HG02840 (cell line): ENCODE data around the gene ANO4.

Experiments used
- ATAC-seq: cut with Tn5 transposase; IDR thresholded peaks from one replicate; pipeline ENCODE4 v1.9.1; 2021; ENCODE audit warnings: mild to moderate bottlenecking, moderate library complexity, moderate number of reproducible peaks; ENCODE audit not compliant: unreplicated experiment, low FRiP score

The ANO4 gene

DNA sequence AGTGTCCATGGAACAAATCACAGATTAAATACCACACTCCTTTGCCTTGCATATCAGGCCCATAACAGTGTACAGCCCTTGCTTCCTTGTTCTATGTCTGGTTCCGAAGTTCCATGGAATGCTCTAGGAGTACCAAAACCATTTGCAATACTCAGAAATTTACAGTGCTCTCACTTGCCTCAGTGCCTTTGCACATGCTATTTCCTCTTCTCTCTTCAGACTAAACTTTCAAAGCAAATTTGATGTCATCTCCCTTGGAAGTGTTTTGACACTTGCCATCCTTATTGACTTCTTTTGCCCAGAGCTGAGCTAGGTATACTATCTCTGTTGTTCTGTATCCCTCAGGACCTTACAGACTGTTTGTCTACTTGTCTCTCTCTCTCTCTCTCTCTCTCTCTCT is 6.1 kb downstream of the ANO4 start:
- no peak for ATAC-seq

DNA sequence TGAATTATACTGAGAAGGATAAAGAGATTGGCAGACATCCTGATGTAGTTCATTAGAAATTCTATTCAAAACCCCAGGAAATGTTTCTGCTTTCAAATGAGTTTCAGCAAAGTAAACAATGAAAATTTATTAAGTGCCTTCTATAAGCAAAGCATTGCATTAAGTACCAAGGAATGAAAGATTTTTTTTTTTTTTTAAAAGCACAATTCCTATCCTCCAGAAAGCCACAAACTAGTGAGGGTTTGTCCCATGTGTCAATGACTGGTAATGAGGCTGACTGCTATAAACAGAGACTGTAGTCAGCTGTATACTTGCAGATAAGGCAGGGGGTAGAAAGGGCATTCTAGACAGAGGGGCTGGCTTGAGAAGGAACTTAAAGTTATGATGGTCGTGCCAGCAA is 6.7 kb downstream of the ANO4 start:
- ATAC-seq: no peak

DNA sequence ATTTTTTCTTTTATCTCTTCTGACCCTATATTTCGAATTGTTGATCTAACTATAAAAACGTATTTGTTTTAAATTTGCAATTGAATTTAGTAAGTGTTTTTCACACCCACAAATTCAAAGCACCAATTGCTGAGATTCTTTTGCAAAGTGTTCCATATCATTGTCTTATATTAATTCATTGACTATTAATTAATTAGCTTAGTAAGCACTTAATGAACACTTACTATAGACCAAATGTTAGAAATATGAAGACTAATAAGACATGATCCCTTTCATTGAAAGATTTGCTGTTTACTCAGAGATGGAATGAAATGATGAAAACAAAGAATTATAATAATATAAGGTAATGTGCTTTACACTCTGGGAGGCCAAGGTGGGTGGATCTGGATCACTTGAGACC is 14.2 kb downstream of the ANO4 start:
- ATAC-seq: no peak

DNA sequence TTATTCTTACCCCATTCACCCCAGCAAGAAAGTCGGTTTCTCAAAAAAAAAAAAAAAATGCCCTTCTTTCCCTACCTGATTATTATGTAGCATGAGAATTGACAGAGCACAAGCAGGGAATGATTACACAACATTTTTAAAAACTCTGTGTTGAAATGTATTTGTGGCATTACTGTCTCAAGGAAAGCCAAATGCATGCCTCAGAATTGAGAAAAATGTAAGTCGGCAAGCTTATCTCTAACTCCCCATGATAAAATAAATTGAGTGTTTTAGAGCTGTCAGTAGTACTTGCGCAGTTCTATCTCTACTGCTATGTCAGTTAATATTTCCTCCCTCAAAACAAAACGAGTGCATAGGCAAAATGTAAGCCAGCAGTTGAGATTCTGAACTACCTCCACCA is 25.7 kb downstream of the ANO4 start:
- ATAC-seq: no peak

DNA sequence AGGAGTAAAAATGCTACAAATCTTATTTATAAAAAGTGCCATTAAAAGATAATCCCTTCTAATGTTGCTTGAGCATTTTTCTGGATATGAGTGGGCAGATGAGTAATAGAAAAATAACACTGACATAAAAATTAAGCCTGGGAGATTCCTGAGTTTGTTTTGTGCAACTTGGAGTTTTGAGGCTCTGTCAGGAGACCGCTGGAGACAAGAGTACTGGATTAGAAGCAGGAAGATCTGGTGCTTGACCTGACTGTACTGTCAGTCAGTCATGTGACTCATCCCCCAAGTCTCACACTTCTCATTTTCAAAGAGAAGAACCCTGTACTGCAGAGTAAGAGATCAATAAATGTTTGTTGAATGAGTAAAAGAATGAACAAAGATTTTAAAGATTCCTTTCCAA is 29.4 kb downstream of the ANO4 start:
- no peak for ATAC-seq

DNA sequence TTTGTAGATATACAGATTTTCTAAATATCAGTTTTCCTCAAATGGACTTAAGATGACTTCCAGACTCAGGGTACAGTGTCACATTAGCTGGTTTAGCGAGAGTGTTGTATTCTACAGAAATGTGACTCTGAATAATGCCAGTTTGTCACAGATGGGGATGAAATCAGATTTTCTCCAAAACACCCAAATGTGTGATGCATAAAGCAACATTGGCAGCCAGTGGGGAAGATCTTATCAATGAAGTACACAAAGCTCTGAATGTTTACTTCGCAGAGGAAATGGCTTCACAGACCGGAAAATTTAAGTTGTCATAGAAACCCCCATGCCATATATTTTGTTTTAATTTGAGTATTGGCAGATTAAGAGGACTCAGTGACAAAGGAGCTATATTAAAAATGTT is 29.9 kb downstream of the ANO4 start:
- no peak for ATAC-seq

DNA sequence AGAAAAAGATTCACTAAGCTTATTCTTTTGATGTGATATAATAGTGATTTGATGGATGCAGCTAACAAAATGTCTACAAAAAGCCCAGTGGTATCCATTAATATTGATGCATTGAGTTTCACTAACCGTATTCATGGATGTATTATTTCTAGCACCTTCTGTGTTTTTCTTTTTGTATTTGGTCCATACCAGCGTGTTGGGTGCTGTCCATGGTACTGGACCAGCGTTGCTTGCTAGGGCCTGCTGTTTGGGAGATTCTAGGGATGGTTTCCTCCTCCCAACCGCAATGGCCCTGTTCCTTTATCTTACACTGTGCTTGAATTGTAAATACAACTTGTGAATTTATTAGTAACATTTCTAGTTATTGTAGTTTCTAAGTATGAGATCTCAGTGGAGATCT is 31.7 kb downstream of the ANO4 start:
- ATAC-seq: no peak

DNA sequence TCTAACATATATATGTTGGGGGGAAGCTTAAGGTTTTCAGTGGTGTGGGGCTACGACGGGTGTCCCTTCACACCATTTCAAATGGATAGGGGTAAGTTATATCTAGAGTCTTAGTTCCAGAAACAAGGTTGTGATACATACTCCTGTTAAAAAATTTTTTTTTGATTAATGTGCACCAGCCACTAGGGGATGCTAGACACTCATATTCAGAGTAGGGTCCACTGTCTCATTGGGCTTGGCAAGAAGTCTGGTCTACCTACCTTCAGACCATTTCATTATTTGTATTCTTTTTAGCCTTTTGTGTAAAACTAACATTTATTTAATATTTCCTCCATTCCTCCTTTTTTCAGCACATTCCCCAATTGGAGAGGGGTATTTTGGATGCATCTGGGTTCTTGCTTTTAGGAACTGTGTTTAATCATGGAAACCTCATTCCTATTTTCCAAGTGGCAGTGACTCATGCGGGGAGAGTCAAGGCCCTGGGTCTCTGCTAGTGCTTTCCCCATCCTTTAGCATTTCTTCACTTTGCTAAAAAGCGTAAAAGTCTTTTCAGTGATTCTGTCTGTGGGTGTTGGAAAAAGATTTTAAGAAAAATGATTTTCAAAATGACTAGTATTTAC is 33.4 kb downstream of the ANO4 start:
- ATAC-seq: no peak

DNA sequence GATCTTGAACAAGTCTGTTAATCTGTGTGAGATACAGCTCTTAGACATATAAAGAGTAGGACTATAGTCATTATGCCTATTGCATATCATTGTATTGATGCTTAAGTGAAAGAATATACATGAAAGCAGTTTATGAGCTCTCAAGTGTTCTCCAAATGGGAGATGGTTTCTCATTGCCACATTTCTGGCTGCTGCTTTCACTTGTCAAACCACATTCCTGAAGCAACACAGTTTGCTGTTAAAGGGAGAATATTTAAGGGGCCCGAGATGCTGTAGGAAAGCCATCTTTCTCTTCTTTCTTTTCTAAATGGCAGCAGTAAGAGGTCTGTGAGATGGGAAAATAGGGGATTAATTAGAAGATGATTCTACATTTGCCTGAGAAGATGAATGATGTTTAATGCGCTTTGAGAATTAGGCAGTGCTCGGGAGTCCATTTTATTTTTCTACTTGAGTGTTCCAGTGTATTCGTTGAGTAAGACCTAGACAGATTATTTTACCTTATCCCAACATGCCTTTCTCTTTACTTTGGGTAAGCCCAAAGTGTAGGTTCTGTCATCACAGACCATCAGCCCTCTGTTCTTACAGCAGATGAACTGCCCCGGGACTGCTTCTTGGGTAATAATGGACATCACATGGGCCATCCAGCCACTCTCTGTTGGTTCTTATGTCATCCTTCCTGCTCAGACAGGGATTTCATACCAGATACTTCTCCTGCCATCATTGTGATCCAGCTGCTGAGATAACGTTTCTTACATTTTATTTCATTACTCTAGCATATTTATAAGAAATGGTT is 35.6 kb downstream of the ANO4 start:
- ATAC-seq: no peak

DNA sequence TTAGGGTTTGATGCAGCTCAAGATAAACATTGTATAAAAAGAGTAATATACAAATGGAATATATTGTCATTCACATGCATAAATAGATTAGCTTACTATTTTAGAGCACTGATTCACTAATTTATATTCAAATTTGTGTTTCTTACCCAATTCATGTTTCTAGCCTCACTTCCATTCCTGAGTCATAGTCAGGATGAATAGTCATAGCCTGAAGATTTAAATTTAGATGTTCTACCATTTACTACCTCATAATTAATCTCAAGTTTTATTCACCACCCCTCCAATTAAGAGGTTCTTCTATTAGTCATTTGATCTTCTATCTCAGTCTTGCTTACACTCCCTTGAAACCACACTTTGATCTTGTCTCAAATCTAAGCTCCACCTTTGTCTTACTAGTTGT is 38.7 kb downstream of the ANO4 start:
- ATAC-seq: no peak

DNA sequence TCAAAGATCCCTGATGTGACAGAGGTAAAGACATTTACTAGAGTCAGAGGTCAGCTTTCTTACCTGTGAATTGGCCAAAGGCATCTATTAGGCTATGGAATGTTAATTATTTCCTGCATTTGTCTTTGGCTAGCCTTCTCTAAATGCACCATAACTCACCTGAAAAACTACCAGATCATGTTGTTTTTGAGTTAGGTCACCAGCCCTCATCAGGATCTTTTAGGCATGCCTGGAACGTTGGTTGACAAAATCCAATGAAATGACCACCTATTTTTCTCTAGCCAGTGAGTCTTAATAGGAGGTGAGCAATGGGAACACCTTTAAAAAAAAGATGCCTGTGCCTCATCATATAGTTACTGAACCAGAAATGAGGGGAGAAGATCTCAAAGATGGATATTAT is 46.2 kb downstream of the ANO4 start:
- no peak for ATAC-seq

DNA sequence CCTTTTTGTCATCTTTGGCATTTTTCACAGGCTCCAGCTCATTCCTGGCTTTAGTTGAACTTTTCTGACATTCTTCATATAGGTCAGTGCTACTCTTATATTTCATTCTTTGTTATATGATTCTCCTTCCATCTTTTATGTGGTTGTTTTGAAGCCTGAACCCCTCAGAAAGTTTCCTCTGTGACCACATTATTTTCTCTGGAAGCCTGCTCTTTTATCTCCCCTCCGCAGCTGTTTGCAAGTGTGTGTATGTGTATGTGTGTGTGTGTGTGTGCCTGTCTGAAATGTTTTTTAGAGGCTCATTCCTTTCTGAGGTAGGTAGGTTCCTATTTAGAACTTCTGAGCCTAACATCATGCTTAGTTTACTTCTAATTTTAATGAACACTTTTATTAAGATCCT is 47.6 kb downstream of the ANO4 start:
- ATAC-seq: no peak

DNA sequence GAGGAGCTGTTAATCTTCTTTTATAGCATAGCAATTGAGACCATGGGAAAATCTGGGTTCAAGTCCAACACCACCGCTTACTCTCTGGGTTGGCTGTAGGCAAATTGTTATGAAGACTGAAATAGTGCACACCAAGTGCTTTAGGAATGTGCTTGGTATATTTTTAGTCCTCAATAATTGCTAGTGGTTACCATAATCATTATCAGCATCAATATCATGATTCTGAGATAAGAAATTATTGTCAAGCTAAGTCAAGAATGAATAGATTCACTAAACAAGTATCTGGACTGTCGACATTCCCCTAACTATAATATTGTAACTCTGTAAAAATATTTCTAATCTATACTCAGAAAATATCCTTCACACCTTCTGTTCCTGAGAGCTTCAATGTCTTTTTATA is 48.5 kb downstream of the ANO4 start:
- no peak for ATAC-seq

DNA sequence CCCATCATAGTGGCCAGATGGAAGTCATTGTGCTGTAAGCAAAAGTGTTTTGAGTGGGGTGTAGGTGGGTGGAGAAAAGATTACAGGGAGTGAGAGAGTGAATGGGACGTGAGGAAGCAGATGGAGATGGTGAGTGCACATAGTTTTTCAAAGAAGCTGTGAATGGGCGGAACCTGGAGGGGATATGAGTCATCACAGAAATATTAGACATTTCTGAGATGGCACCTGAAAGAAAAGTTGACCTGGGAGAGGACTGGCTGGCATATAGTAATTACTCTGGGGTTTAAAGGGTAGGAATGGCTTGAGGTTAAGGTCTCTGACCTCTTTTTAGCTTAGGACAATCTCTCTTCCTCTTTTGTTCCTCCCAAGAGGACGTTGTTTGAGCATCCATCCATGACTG is 50.5 kb downstream of the ANO4 start:
- ATAC-seq: no peak

DNA sequence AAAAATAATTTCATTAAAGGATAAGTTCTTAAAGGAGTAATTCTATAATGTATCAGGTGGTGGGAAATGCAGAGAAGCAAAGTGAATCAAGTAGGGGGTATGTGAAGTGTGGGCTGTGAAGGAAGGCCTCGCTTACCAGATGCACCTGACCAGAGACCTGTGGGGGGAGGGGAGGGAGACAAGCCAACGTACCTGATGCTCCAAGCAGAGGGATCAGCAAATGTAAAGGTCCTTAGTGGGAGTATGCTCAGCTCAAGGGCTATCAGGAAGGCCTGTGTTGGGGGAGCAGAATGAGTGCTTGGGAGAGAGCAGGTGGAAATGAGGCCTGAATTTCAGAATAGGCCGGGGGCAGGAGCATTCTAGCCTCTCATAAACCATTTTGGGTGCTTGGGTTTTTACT is 57.1 kb downstream of the ANO4 start:
- no peak for ATAC-seq

DNA sequence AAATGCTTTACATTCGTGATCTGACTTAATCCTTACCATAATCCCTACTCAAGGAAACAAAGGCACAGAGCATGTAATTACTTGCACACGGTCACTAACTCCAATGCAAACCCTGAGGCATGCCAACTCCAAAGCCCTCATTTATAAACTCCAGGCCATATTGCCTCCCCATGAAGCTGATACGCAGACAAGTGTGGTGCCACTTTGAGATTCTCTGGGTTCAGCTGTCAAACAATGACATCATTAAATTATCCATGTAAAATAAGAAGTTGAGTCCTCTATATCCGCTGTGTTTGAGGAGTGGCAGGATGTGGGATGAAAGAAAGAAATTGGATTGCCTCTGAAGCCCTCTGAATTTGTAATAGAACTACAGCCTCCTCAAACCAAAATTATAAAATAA is 62.8 kb downstream of the ANO4 start:
- no peak for ATAC-seq

DNA sequence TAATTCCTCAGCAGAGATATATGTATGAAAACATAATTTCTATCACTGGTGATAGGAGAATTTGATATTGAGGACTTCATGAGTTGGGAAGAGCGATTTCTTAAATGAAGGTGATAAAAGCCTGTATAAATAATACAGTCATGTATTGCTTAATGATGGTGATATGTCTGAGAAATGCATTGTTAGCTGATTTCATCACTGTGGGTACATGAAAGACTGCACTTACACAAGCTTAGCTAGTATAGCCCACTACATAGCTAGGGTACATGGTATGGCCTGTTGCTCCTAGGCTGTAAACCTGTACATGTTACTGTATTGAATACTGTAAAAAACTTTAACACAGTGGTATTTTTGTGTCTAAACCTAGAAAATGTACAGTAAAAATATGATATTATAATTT is 63.4 kb downstream of the ANO4 start:
- no peak for ATAC-seq

DNA sequence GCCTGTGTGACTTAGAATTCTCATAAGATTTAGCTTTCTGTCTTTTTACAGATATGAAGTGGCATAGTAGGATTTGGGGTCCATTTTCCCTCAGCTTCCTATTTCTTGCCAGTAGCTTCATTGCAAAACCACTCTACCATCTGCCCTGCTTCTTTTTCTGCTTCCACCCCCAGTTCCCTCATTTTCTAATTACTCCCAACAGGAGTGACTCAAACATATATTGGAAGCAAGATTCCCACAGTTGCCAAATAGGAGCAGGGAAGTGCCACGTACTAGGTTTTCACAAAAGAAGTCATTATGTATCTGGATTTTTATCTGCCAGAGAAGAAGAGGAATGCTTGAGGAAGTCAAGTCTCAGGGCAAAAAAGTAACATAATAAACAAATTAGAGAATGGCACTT is 64.1 kb downstream of the ANO4 start:
- ATAC-seq: no peak

DNA sequence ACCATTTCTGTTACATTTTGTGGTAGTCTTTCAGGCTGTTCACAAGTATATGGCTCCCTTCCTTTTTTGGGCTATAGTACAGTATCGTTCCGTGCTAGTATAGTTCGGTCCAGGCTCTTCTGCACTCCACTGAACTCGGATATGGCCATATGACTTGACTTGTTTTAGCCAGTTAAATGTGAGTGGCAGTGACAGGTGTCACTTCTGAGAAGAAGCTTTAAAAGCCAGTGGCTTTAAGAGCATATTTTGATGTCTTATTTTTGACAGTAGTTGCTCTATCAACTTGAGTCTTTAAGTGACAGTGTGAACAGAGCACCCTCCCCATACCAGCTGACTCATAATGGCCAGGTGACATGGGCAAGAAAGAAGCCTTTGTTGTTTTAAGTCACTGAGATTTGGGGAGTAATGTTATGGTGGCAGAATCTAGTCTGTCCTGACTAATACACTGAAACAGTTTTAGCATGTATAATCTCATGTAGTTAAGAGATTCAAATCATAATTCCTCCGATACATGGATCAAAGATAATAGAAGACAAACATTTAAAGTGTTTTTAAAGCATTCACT is 64.6 kb downstream of the ANO4 start:
- ATAC-seq: no peak

DNA sequence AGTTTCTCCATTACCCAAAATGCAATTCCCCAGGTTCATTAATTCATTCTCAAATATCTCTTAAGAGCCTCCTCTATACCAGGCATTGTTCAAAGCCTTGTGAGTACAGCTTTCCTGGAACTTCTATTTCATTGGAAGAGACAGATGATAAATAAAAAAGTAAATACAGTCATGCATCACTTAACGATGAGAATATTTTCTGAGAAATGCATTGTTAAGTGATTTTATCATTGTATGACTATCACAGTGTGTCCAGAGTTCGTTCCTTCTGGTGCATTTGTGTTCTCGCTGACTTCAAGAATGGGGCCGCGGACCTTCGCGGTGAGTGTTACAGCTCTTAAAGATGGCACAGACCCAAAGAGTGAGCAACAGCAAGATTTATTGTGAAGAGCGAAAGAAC is 66.0 kb downstream of the ANO4 start:
- ATAC-seq: no peak

DNA sequence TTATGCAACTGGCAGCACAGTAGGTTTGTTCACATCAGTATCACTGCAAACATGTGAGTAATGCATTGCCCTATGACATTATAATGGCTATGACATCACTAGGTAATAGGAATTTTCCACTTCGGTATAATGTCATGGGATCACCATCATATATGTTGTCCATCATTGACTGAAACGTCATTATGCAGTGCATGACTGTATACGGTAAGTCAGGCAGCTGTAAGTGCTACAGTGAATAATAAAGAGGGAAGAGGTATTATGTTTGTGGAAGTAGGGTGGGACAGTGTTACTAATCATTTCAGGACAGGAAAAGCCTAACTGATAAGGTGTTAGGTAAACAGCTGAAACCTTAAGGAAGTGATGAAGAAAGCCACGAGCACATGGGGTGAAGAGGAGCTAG is 68.1 kb downstream of the ANO4 start:
- ATAC-seq: no peak

DNA sequence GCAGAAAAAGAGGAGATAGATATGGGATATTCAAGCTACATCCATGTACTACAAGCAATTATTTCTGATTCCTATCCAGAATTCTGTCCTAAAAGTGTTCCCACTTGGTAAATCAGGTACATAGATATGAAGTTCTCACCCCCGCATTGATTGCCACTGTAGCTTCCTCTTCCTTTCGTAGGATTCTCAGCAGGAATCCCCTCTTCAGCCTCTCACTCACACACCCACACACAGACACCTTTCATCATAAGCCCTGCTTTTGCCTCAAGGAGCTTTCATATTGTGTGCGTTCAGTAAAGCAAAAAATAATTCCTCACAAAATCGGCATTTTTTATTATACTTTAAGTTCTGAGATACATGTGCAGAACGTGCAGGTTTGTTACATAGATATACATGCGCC is 69.8 kb downstream of the ANO4 start:
- no peak for ATAC-seq
